OCI-M1 (cell line): ENCODE measurements around the gene OR2T6.
"Not testable (repeated sequence)": the region's sequence is repeated elsewhere in the genome, so short reads cannot be mapped to it uniquely, and the experiment has no call there.

Source experiments
- DNase-seq: peaks from one replicate; lab custom pipeline; 2025; lab: John Stamatoyannopoulos, UW

OR2T6 gene

GRCh38 chr1:248375446-248375845, at the start of gene OR2T6:
Gene OR2T6 (plus strand): TSS chr1:248375746. CDS start chr1:248387609, 11,863 bp downstream.
- DNase-seq = no peak

GRCh38 chr1:248343451-248343850, 32.1 kb upstream of the OR2T6 start:
- no peak for DNase-seq

- no peak for DNase-seq
These were observed 27.1 kb upstream of the OR2T6 start, which contains the start of gene OR14C36 for GRCh38 chr1:248348475-248348874. Gene OR14C36 (plus strand): TSS chr1:248348775. CDS start chr1:248348775, 0 bp downstream.

GRCh38 chr1:248359415-248359814, 16.1 kb upstream of the OR2T6 start:
- DNase-seq = no peak

- DNase-seq = peak; percentile 31
These were observed 14.3 kb upstream of the OR2T6 start, which contains the start of gene OR2T4 for GRCh38 chr1:248361121-248361715. Gene OR2T4 (plus strand): TSS chr1:248361665. CDS start chr1:248361665, 0 bp downstream.

GRCh38 chr1:248366609-248367008, 8.9 kb upstream of the OR2T6 start:
- DNase-seq = no peak

- DNase-seq = no peak
These were observed 3.2 kb upstream of the OR2T6 start for GRCh38 chr1:248372394-248372793.

GRCh38 chr1:248373761-248374160, 1.8 kb upstream of the OR2T6 start:
- no peak for DNase-seq

- peak; percentile 17 for DNase-seq
These were observed 1.4 kb downstream of the OR2T6 start for GRCh38 chr1:248376916-248377315.

- no peak for DNase-seq
These were observed 5.3 kb downstream of the OR2T6 start for GRCh38 chr1:248380854-248381253.

GRCh38 chr1:248388426-248388825, 12.9 kb downstream of the OR2T6 start:
- no peak for DNase-seq

- no peak for DNase-seq
These were observed 17.5 kb downstream of the OR2T6 start for GRCh38 chr1:248393050-248393449.

GRCh38 chr1:248402748-248403147, 27.2 kb downstream of the OR2T6 start, which contains the start of gene OR2T1:
Gene OR2T1 (plus strand): TSS chr1:248403048. CDS start chr1:248406148, 3,100 bp downstream.
- DNase-seq = no peak

GRCh38 chr1:248404024-248404423, 28.5 kb downstream of the OR2T6 start:
- DNase-seq = peak; percentile 31

GRCh38 chr1:248406721-248407692, 31.5 kb downstream of the OR2T6 start:
- DNase-seq = no peak

- no peak for DNase-seq
These were observed 40.7 kb downstream of the OR2T6 start for GRCh38 chr1:248416226-248416625.

GRCh38 chr1:248417854-248418253, 42.3 kb downstream of the OR2T6 start:
- DNase-seq = no peak

- peak; percentile 54 for DNase-seq
These were observed 45.8 kb downstream of the OR2T6 start for GRCh38 chr1:248421384-248421783.

- DNase-seq = not testable (repeated sequence)
These were observed 52.1 kb downstream of the OR2T6 start for GRCh38 chr1:248427526-248428191.

GRCh38 chr1:248428192-248428533, 52.6 kb downstream of the OR2T6 start:
- DNase-seq = peak; percentile 28

GRCh38 chr1:248431683-248432082, 56.1 kb downstream of the OR2T6 start:
- not testable (repeated sequence) for DNase-seq

- DNase-seq = peak; percentile 57
These were observed 56.7 kb downstream of the OR2T6 start for GRCh38 chr1:248432201-248432600.
